Prostate gland (tissue), 2 donors: ENCODE data around the gene SEMA5A. TPM values are rescaled to one million over a fixed set of nuclear protein-coding genes. Genes with fewer than 3 reads are reported as not detected.

Experiments used
- DNase-seq: peaks from one replicate; pipeline ENCODE4 v3.0.0-alpha.2; 2019; ENCODE audit warnings: low spot score
- H3K27ac ChIP-seq, 2 donors: fragments of 200-600 bp; sonication (generic); 2 replicates each; pipeline ENCODE4 v1.5.1; 2017 to 2019
- H3K27me3 ChIP-seq: fragments of 200-600 bp; sonication (generic); replicated peaks from 2 replicates; pipeline ENCODE4 v1.5.1; 2019; ENCODE audit not compliant: insufficient read depth
- H3K36me3 ChIP-seq, 2 donors: fragments of 200-600 bp; sonication (generic); 1 replicate in 1 of 2; 2 replicates in 1 of 2; pipeline versions ENCODE4 v1.5.1 to v1.8.1; 2017 to 2019
- H3K4me1 ChIP-seq: fragments of 200-600 bp; sonication (generic); replicated peaks from 2 replicates; pipeline ENCODE4 v1.5.1; 2019
- H3K4me3 ChIP-seq, 2 donors: fragments of 200-600 bp; sonication (generic); 2 replicates each; pipeline ENCODE4 v1.5.1; 2017 to 2019
- H3K9me3 ChIP-seq: fragments of 200-600 bp; sonication (generic); 2 replicates; pipeline ENCODE4 v1.5.1; 2017
- POLR2A ChIP-seq: fragments of 450-650 bp; IDR thresholded peaks from one replicate; pipeline ENCODE4 v1.6.1; 2016; ENCODE audit warnings: antibody characterized with exemption, mild to moderate bottlenecking
- POLR2AphosphoS5 ChIP-seq: sonication (generic); formaldehyde crosslinking; IDR thresholded peaks from one replicate; pipeline ENCODE4 v1.6.1; 2017; ENCODE audit warnings: antibody characterized with exemption
- WGBS: methylation state at CpG from one replicate; pipeline ENCODE4 v1.1.5; 2018; 5-methylcytosine and 5-hydroxymethylcytosine counted together
- intact Hi-C: fragments of 100-400 bp; cut with DNase I; formaldehyde crosslinking; loops from one replicate; pipeline ENCODE4 v1.14.2; 2022
- total RNA-seq, 2 donors: library from RNA; depleted of rRNA; stranded (reverse); fragments of >200 nt; gene quantifications; one replicate each; pipeline ENCODE4 v1.1.0, GENCODE V29; 2016
- TF ChIP-seq, protein P1 (sequence below), 4 experiments: fragments of 200-600 bp in 2 of 4; fragments of 450-650 bp in 2 of 4; sonication (generic) in 2 of 4; IDR thresholded peaks; 1 replicate in 3 of 4; 2 replicates in 1 of 4; pipeline ENCODE4 v1.5.1; 2016 to 2019; ENCODE audit warnings: antibody characterized with exemption in 4 of 4, mild to moderate bottlenecking in 2 of 4, moderate library complexity in 2 of 4

SEMA5A gene
- total RNA-seq, 2 donors from 2014 or later, result 4.5 to 21.7 TPM

DNA sequence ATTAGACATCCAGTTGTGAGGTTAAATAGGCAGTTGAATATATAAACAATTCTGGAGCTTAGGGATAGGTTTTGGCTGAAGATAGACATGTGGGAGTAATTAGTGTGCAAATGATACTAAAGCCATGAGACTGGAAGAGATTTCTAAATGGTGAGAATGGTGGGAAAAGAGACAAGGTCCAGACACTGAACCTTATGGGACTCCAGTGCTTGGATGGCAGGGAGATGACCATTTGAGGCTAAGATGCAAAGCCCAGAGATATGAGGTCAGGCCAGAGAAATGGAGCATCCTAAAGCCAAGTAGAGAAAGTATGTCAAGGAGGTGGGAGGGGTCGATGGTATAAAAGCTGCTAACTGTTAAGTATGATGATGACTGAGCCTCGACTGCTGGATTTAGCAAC, 115.6 kb downstream of the SEMA5A start:
- H3K27me3 ChIP-seq, result no peaks in the 10 kb centered on the region
- 89% methylated on average over 2 of the region's 2 CpGs for WGBS
- H3K36me3 ChIP-seq, result no peaks in the 10 kb centered on the region
- H3K27ac ChIP-seq, result no peak overlapping the region
- TF ChIP-seq POLR2AphosphoS5 (no peak), POLR2A (no peak)
- TF ChIP-seq, protein P1, sequence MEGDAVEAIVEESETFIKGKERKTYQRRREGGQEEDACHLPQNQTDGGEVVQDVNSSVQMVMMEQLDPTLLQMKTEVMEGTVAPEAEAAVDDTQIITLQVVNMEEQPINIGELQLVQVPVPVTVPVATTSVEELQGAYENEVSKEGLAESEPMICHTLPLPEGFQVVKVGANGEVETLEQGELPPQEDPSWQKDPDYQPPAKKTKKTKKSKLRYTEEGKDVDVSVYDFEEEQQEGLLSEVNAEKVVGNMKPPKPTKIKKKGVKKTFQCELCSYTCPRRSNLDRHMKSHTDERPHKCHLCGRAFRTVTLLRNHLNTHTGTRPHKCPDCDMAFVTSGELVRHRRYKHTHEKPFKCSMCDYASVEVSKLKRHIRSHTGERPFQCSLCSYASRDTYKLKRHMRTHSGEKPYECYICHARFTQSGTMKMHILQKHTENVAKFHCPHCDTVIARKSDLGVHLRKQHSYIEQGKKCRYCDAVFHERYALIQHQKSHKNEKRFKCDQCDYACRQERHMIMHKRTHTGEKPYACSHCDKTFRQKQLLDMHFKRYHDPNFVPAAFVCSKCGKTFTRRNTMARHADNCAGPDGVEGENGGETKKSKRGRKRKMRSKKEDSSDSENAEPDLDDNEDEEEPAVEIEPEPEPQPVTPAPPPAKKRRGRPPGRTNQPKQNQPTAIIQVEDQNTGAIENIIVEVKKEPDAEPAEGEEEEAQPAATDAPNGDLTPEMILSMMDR (IDR thresholded peaks at IDR 0.05), result no peak
- no peak for DNase-seq
- no peaks in the 10 kb centered on the region for H3K4me1 ChIP-seq
- no peak overlapping the region for H3K4me3 ChIP-seq
- intact Hi-C loops, result no loop called here
- H3K9me3 ChIP-seq, result no peaks in the 10 kb centered on the region

DNA sequence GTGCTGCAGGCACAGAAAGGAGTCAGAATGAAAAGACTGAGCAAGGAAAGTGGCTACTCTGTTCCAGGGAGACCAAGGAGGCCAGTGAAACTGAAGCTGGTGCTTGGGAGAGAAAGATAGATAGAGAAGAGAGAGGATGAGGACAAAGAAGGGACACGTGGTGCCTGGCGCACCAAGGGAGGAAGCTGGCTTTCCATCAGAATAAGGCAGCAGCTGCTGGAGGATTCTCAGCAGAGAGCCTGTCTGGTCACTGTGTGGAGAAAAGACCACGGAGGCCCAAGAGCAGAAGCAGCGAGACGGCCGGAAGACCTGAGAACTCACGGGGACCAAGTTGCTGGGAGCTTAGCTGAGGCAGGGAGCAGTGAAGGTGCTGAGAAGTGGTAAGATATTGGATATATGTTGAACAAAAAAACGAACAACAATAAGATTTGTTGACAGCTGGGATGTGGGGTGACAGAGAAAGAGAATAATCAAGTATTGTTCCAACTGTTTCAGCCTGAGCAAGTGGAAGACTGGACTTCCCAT, 116.1 kb downstream of the SEMA5A start:
- H3K36me3 ChIP-seq, result no peaks in the 10 kb centered on the region
- DNase-seq, result no peak
- H3K27ac ChIP-seq, result no peak overlapping the region
- no peaks in the 10 kb centered on the region for H3K27me3 ChIP-seq
- 88% methylated on average over 8 of the region's 8 CpGs for WGBS
- H3K4me3 ChIP-seq, result no peak overlapping the region
- H3K4me1 ChIP-seq, result no peaks in the 10 kb centered on the region
- H3K9me3 ChIP-seq, result no peaks in the 10 kb centered on the region
- no peak for TF ChIP-seq POLR2AphosphoS5
- TF ChIP-seq, protein P1 (IDR thresholded peaks at IDR 0.05), result no peak
- no peak for TF ChIP-seq POLR2A
- intact Hi-C loops, result no loop called here

GRCh38 chr5:9428272-9428671, 117.6 kb downstream of the SEMA5A start:
- Histone ChIP-seq H3K27ac (no peak overlapping the region), H3K4me3 (no peak overlapping the region), H3K27me3 (no peaks in the 10 kb centered on the region), H3K9me3 (no peaks in the 10 kb centered on the region), H3K4me1 (no peaks in the 10 kb centered on the region), H3K36me3 (no peaks in the 10 kb centered on the region)
- TF ChIP-seq POLR2A (no peak), POLR2AphosphoS5 (no peak)
- TF ChIP-seq, protein P1 (IDR thresholded peaks at IDR 0.05), result no peak
- DNase-seq, result no peak
- WGBS, result 89% methylated on average over 4 of the region's 4 CpGs
- intact Hi-C loops, result no loop called here

DNA sequence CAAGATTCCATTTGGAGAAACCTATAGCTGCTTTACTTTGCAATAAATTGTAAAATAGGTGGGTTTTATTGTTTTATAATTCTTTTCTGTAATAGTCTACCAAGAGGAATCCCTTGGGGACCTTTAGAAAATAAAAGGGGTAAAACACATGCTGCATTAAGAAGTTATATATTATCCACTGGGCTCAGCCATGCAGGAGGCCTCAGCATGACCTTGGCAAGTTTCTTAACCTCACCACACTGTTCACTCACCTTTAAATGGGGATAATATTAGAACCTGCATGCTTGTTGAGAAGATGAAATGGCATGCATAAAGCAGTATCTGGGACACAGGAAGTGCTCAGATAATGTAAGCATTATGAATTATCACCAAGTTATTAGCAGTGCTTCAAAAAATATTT, 120.2 kb downstream of the SEMA5A start:
- Histone ChIP-seq H3K36me3 (no peaks in the 10 kb centered on the region), H3K9me3 (no peaks in the 10 kb centered on the region), H3K27me3 (no peaks in the 10 kb centered on the region), H3K4me1 (no peaks in the 10 kb centered on the region), H3K4me3 (no peak overlapping the region), H3K27ac (no peak overlapping the region)
- TF ChIP-seq POLR2A, result no peak
- TF ChIP-seq POLR2AphosphoS5, result no peak
- TF ChIP-seq, protein P1 (IDR thresholded peaks at IDR 0.05), result no peak
- no peak for DNase-seq
- intact Hi-C loops, result no loop called here

GRCh38 chr5:9423571-9423970, 122.3 kb downstream of the SEMA5A start:
- Histone ChIP-seq H3K4me3 (no peak overlapping the region), H3K36me3 (no peaks in the 10 kb centered on the region), H3K9me3 (no peaks in the 10 kb centered on the region), H3K27ac (no peak overlapping the region), H3K4me1 (no peaks in the 10 kb centered on the region), H3K27me3 (no peaks in the 10 kb centered on the region)
- DNase-seq, result no peak
- intact Hi-C loops, result no loop called here
- TF ChIP-seq POLR2A (no peak), POLR2AphosphoS5 (no peak)
- TF ChIP-seq, protein P1 (IDR thresholded peaks at IDR 0.05), result no peak
- 50% methylated on average over 1 of the region's 1 CpG for WGBS
